Right lobe of liver (tissue), 6 donors: Measurements from ENCODE around the gene BCAP29. TPM values are rescaled to one million over a fixed set of nuclear protein-coding genes. Genes with fewer than 3 reads are reported as not detected.
"Not testable (repeated sequence)": the region's sequence is repeated elsewhere in the genome, so short reads cannot be mapped to it uniquely, and the experiment has no call there.

Experiments
- ATAC-seq, 4 donors: fragments of 200-7000 bp; cut with Tn5 transposase; one replicate each; pipeline ENCODE4 v1.9.1; 2020; ENCODE audit warnings: mild to moderate bottlenecking in 4 of 4, moderate library complexity in 4 of 4
- DNase-seq, 3 donors: peaks; one replicate each; pipeline ENCODE4 v3.0.0-alpha.2; 2020
- H3K27ac ChIP-seq, 3 donors: fragments of 200-600 bp; one replicate each; pipeline ENCODE4 v1.8.0; 2022
- H3K27me3 ChIP-seq, 2 donors: fragments of 200-600 bp; one replicate each; pipeline ENCODE4 v1.8.0; 2022
- H3K36me3 ChIP-seq, 4 donors: fragments of 200-600 bp; sonication (generic) in 1 of 4; one replicate each; pipeline versions ENCODE4 v1.5.1 to v1.8.0; 2017 to 2022; ENCODE audit warnings: control low read depth in 1 of 4
- H3K4me1 ChIP-seq, 4 donors: fragments of 200-600 bp; sonication (generic) in 1 of 4; one replicate each; pipeline versions ENCODE4 v1.5.1 to v1.8.0; 2017 to 2022; ENCODE audit warnings: control low read depth in 1 of 4
- H3K4me3 ChIP-seq, 3 donors: fragments of 200-600 bp; one replicate each; pipeline ENCODE4 v1.8.0; 2022
- H3K9me3 ChIP-seq, 4 donors: fragments of 200-600 bp; sonication (generic) in 1 of 4; one replicate each; pipeline versions ENCODE4 v1.5.1 to v1.8.0; 2017 to 2022; ENCODE audit warnings: control low read depth in 1 of 4
- CTCF ChIP-seq, 4 donors: fragments of 200-600 bp in 3 of 4; fragments of 450-650 bp in 1 of 4; IDR thresholded peaks; one replicate each; pipeline versions ENCODE4 v1.5.1 to v1.8.0; 2016 to 2022; ENCODE audit warnings: antibody characterized with exemption in 4 of 4, mild to moderate bottlenecking in 2 of 4
- POLR2A ChIP-seq: fragments of 450-650 bp; IDR thresholded peaks from one replicate; pipeline ENCODE4 v1.6.1; 2017; ENCODE audit warnings: antibody characterized with exemption, mild to moderate bottlenecking
- WGBS: methylation state at CpG from one replicate; pipeline ENCODE4 v1.1.6; 2018; ENCODE audit warnings: low coverage, low lambda C conversion rate; ENCODE audit not compliant: insufficient coverage; ENCODE audit errors: missing lambda C conversion rate; 5-methylcytosine and 5-hydroxymethylcytosine counted together
- intact Hi-C, 2 donors: fragments of 100-400 bp; cut with DNase I; formaldehyde crosslinking; loops; one replicate each; pipeline versions ENCODE4 v1.11.2 to v1.14.1; 2022
- long read RNA-seq: library from polyadenylated mRNA; unstranded; transcript quantifications from one replicate; pipeline ENCODE4 v2.0.0, GENCODE V29; 2019
- total RNA-seq, 6 experiments: library from RNA; depleted of rRNA in 2 of 6; stranded (reverse); fragments of >200 nt in 2 of 6; fragmentation: NEBNext Ultra II Directional in 3 of 6; extraction: Animal tissue kit (Norgen Biotek cat#: 25700) in 3 of 6; gene quantifications; one replicate each; pipeline versions ENCODE4 v1.1.0 to v1.2.4, GENCODE V29; 2016 to 2023
- donor health status: DM: no; HTN: yes; CAD: no.
- donor health status: DM: no; HTN: no; CAD: no.
- donor health status: DM: no; HTN: no; CAD: no.
- donor health status: DM: no; HTN: yes; CAD: no.
- donor health status: DM: no; HTN: yes; CAD: no.

Gene BCAP29
- total RNA-seq, result 10 to 100 TPM; 26.2 to 59.5 (median 31.0) TPM
- long read RNA-seq, partial matches to known transcripts, result 3 of 6 reads
- long read RNA-seq, other reads (novel, unspliced or antisense), result 2 of 6 reads

GRCh38 chr7:107579885-107580715 lies at the start of gene BCAP29:
BCAP29 (plus strand) TSS chr7:107580246; CDS start chr7:107580773, 527 bp downstream.
- peak; percentile 81 to 86 (median 83) for DNase-seq
- peak within 1 kb of the TSS; percentile 84 to 87 (median 85) for H3K27ac ChIP-seq
- H3K9me3 ChIP-seq, result no peaks in the 10 kb centered on the region
- H3K4me1 ChIP-seq, result peaks cover 0 to 16% (median 0%) of the 10 kb centered on the region in 4 donors
- H3K27me3 ChIP-seq, result no peaks in the 10 kb centered on the region
- WGBS, result 0% methylated on average over 20 of the region's 89 CpGs
- TF ChIP-seq POLR2A (peak; percentile 92), CTCF (IDR thresholded peaks at IDR 0.05) (peak; percentile 15 to 37 (median 35))
- intact Hi-C loops, result no loop called here
- ATAC-seq, result peak; percentile 96 to 98 (median 97)
- peak within 1 kb of the TSS; percentile 49 to 71 (median 65) for H3K4me3 ChIP-seq
- H3K36me3 ChIP-seq, result no peaks in the 10 kb centered on the region

- no peaks in the 10 kb centered on the region for H3K36me3 ChIP-seq
- H3K27ac ChIP-seq, result no peak overlapping the region
- H3K4me1 ChIP-seq, result no peaks in the 10 kb centered on the region
- intact Hi-C loops, result no loop called here
- DNase-seq, result no peak
- H3K9me3 ChIP-seq, result no peaks in the 10 kb centered on the region
- no peaks in the 10 kb centered on the region for H3K27me3 ChIP-seq
- TF ChIP-seq CTCF (IDR thresholded peaks at IDR 0.05) (no peak), POLR2A (no peak)
- H3K4me3 ChIP-seq, result no peak overlapping the region
- ATAC-seq, result no peak
Observed at GRCh38 chr7:107530751-107531150, 49.3 kb upstream of the BCAP29 start.

- intact Hi-C loops, result no loop called here
- no peak for ATAC-seq
- Histone ChIP-seq H3K27me3 (no peaks in the 10 kb centered on the region), H3K36me3 (no peaks in the 10 kb centered on the region), H3K4me1 (no peaks in the 10 kb centered on the region), H3K4me3 (no peak overlapping the region), H3K27ac (no peak overlapping the region), H3K9me3 (no peaks in the 10 kb centered on the region)
- no peak for DNase-seq
- TF ChIP-seq CTCF (IDR thresholded peaks at IDR 0.05) (no peak), POLR2A (no peak)
Observed at GRCh38 chr7:107534139-107534538, 45.9 kb upstream of the BCAP29 start.

GRCh38 chr7:107537228-107537627 lies 42.8 kb upstream of the BCAP29 start:
- H3K36me3 ChIP-seq, H3K27me3 ChIP-seq, DNase-seq, H3K9me3 ChIP-seq, H3K27ac ChIP-seq, ATAC-seq, H3K4me3 ChIP-seq, H3K4me1 ChIP-seq, intact Hi-C loops: not testable (repeated sequence)
- WGBS, result 90% methylated on average over 4 of the region's 4 CpGs

- Histone ChIP-seq H3K4me1 (no peaks in the 10 kb centered on the region), H3K4me3 (no peak overlapping the region), H3K9me3 (no peaks in the 10 kb centered on the region), H3K27me3 (no peaks in the 10 kb centered on the region), H3K27ac (no peak overlapping the region), H3K36me3 (peaks cover 0 to 2% (median 0%) of the 10 kb centered on the region in 4 donors)
- DNase-seq, result no peak
- no peak for ATAC-seq
- intact Hi-C loops, result no loop called here
- TF ChIP-seq POLR2A (no peak), CTCF (IDR thresholded peaks at IDR 0.05) (no peak)
- WGBS, result 100% methylated on average over 1 of the region's 2 CpGs
Observed at GRCh38 chr7:107538001-107538400, 42.0 kb upstream of the BCAP29 start.
